Activated T-cell treated with anti-CD3 and anti-CD28 coated beads, Interleukin-2, amount 50 U/mL, for 48 hours (primary cell): ENCODE results near the gene BNIPL.
A peak's percentile ranks its signal among the peaks of the same experiment; 100 is the strongest.

Experiments used
- DNase-seq, 2 experiments: peaks; one replicate each; pipeline ENCODE4 v3.0.0-alpha.2; 2020

Gene BNIPL

DNA sequence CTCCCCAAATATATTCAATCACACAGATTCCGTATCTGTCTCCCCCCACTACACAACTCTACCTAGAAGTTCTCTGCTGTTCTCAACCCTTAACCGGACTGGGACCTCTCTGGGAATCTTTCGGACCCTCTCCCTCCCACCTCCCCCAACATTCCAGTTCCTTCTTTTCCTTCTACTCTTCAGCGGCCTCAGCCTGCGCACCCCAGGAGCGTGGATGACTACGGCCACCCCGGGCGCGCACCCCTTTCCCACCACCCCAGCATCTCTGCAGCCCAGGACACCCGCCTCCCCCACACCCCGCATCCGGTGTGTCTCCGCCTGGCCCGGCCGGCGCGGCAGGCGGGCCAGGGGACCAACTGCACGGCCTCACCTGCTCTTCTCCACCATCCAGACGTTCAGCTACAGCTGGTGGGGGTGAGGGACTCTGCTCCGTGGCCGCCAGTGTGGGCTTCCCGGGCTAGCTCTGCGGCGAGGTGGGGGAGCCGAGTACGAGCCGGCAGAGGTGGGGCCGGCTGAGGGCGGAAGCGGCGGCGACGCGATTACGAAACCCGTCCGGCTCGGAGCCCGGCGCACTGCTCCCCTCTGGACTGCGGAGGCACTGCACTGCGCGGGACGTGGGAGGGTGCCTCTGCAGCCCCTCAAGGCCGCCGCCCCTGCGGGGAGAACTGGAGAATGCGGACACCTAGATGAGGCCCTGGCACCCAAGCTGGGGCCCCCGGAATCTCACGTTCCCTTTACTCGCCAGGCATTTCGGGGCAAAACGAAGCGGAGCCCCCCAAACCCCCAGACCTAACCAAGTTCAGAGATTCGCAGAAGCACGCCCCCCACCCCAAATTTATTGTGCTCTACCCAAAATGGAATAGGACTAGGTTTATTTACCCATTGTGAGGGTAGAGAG is 23.0 kb downstream of the BNIPL start, which contains the start of gene CDC42SE1:
TSS of gene CDC42SE1 (minus strand) at position 514 of the 898 bp plus-strand sequence. CDS start 3,892 bp downstream, outside the sequence.
- DNase-seq = peak; percentile 86 to 91

DNA sequence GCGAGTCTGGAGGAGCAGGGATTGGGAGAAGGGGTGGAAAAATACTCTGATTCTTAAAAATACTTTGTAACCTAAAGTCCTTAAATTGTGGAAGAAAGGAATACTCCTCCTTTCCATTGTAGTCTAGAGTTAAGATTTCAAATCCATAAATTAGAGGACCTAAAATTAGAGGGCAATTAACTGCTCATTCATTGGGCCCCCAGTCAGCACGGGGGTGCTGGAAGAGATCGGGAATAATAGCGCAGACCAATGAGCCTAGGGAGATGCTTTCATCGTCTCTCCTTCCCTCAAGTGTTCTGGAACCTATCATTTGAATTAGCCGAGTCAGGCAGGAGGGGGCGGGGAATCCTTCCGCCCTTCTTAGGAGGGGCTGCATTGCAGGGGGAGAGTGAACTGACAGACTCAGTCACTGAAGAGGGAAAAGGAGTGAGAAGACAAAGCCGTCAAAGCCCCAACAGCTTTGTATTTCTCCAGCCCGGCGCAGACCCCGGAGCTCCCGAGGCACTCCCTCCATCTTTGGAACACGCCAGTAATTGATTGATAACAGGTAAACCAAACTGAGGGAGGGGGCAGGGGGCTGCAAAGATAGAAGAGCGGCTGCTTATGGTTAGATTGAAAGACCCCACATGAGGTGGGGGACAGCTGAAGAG is 23.7 kb downstream of the BNIPL start, which contains the start of gene MLLT11:
TSS of gene MLLT11 (plus strand) at position 391 of the 650 bp plus-strand sequence. CDS start 6,828 bp downstream, outside the sequence.
- DNase-seq = peak; percentile 56 to 59

DNA sequence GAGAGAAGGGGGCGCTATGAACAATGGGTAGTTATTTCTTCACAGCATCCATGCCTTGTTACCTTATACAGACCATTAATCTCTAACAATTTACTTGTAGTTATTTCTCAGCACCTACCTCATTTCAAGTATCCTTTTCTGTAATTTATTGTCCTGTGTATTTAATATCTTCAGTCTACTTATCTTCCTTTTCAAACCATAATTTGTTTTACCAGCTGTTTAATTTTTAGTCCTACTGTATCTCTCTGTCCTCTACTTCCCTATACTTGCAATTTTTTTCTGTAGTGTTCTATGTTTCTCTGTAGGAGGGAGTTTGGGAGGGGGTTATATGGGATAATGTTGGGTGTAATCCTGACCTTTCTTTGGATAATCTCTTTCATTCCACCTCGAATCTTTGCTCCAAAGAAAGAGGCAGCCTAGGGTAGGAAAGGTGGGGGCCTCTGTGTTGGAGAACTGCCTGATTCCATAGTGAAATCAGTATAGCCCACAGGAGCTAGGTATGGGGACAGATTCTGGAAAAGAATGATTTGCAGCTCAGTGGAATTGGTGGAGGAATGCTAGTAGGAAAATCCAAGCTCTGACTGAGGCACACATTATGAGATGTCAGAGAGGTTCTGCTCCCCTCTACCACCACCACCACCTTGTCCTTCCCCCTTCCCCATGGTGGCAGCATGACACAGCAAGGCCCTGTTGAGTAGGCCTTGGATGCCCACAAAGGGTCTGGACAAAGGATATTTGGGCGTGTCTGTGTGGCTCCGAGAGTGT is 24.5 kb downstream of the BNIPL start:
- no peak for DNase-seq

DNA sequence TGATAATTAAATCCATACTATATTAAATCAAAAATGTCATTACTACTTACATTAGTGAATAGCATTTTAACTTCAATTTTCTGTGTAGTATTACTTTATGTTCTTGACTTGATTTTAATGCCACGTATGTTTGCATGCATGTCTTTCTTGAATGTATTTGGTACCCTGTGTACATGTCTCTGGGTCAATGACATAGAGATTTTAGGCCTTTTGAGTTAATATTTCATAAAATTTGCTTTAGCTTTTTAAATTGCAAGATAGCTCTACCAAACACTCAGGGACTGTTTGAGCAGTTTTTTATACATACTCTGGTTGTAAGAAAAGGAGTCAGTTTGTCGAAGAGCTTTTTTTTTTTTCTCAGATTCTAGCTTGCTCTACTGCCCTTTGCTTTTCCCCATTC is 25.3 kb downstream of the BNIPL start:
- no peak for DNase-seq

DNA sequence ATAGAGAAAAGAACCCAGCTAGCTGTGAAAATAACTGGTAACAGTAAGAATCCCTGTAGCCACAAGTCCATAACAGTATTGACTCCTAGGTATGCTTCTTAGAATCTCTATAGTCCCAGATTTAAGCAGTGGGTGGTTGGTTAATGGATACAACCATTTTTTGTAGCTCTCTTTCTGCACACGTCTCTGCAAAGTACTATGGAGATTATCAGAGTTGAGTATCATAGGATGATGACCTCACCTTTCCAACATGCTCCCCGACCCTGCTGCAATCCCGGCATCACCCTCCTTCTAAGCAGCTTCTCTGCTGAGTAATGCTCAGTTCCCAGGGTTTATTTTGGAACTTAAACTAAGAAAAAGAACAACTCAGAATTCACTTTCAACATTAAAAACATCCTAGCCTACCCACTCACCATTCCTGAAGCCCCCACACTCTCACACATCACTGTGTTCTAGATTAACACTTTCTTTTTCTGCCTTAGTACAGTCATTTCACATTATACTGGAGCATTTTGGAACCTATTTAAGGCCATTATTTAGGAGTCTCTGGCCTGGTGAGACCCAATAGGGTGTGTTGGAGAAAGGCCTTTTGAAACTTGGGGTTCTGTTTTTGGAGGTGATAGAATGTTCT is 26.5 kb downstream of the BNIPL start:
- no peak for DNase-seq

DNA sequence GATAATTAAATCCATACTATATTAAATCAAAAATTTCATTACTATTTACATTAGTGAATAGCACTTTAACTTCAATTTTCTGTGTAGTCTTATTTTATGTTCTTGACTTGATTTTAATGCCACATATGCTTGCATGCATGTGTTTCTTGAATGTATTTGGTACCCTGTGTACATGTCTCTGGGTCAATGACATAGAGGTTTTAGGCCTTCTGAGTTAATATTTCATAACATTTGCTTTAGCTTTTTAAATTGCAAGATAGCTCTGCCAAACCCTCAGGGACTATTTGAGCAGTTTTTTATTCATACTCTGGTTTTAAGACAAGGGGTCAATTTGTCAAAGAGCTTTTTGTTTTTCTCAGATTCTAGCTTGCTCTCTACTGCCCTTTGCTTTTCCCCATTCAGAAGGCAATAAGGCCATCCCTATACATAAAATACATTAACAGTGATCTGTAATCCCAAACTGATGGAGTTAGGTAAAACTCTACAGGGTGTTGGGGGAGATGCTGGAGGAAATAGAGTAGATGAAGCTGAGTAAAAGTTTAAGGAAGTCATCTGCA is 28.8 kb downstream of the BNIPL start:
- DNase-seq = no peak

DNA sequence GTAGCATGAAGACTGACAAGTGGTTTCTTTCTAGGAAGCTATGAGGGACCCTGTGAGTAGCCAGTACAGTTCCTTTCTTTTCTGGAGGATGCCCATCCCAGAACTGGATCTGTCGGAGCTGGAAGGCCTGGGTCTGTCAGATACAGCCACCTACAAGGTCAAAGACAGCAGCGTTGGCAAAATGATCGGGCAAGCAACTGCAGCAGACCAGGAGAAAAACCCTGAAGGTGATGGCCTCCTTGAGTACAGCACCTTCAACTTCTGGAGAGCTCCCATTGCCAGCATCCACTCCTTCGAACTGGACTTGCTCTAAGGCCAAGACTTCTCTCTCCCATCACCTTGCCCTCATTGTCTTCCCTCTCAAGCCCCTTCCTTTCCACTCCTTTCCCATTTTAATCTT is 30.8 kb downstream of the BNIPL start:
- DNase-seq = no peak

DNA sequence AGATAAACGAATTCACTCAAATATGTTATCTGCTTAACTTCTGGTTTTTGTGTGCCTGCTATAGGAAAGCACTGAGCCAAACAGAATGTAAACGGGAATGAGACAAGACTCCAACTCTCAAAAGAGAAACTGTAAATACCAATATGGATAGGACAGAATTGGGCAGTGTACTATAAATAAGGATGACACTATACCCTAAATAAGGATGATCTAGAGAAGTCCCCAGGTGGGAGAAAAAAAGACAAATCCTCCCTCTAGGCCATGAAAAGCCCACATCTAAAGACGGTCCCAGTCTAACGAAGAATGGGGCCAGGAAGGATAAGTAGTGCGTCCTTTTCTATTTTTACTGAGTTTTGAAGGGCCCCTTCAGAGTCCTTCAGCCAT is 32.7 kb downstream of the BNIPL start:
- DNase-seq = no peak

DNA sequence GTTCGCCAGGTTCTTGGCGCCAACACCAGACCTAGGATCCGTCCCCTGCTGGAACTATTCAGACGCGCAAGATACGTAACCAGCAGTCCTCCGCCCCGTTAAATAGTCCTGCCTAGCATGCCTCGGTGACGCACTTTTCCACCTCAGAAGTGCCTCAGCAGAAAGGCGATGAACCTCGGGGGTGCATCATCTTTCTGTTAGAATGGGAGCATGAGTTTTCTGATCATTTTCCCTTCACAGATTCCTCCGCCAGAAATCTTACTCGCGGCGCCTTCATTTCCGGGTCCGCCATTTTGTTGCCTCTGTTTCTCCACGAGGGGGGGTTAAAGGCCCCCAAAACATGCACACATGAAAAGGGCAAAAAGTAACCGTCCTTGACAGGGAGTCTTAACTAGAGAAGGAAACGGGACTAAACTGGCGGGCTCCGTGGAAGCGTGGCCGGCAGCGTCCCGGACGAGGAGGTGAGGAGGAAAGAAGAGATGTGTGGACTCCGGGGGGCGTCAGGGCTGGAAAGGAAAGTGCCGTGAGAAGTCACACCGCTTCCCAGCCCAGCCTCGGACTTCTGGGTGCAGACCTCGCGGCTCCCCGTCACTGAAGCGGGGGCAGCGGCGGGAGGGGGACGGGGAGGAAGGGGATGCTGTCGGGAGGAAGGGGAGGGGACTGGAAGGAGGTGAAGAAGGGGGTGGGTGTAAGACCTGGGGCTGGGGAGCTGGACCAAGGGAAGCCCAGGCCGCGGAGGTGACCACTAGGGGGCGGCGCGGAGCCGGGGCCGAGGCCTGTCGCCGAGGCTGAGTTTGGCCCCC is 34.3 kb downstream of the BNIPL start, which contains the start of gene GABPB2:
TSS of gene GABPB2 (plus strand) at position 288 of the 803 bp plus-strand sequence. CDS start 17,429 bp downstream, outside the sequence.
- peak; percentile 91 to 94 for DNase-seq

DNA sequence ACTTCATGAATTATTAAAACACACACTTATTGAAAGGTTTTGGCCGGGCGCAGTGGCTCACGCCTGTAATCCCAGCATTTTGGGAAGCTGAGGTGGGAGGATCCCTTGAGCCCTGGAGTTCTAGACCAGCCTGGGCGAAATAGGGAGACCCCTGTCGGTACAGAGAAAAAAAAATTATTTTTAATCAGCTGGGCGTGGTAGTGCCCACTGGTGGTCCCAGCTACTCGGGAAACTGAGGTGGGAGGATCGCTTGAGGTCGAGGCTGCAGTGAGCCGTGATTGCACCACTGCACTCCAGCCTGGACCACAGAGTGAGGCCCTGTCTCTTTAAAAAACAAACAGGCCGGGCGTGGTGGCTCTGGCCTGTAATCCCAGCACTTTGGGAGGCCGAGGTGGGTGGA is 35.8 kb downstream of the BNIPL start:
- no peak for DNase-seq

DNA sequence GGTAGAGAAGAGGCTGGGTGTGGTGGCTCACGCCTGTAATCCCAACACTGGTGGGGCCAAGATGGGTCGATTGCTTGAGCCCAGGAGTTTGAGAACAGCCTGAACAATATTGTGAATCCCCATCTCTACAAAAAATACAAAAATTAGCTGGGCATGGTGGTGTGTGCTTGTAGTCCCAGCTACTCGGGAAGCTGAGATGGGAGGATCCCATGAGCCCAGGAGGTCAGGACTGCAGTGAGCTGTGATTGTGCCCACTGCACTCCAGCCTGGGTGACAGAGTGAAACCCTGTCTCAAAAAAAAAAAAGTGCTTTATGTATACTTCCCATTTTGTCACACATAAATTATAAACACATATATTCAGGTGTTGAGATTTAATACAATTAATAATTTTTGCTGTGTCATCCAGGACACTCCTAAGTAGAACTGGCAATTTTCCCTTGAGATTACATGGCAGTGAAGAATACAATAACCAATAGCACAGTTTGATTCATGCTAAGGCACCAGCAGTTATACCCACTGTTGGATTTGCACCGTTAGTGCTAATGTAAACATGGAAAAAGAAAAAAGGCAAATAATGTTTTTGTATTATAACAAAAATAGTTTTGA is 49.7 kb downstream of the BNIPL start:
- no peak for DNase-seq
